HG03457 (cell line): ENCODE data around the gene ABHD8.

ENCODE experiments used
- ATAC-seq: cut with Tn5 transposase; IDR thresholded peaks from one replicate; pipeline ENCODE4 v1.9.1; 2021; ENCODE audit warnings: moderate number of reproducible peaks; ENCODE audit not compliant: unreplicated experiment

The ABHD8 gene, protein sequence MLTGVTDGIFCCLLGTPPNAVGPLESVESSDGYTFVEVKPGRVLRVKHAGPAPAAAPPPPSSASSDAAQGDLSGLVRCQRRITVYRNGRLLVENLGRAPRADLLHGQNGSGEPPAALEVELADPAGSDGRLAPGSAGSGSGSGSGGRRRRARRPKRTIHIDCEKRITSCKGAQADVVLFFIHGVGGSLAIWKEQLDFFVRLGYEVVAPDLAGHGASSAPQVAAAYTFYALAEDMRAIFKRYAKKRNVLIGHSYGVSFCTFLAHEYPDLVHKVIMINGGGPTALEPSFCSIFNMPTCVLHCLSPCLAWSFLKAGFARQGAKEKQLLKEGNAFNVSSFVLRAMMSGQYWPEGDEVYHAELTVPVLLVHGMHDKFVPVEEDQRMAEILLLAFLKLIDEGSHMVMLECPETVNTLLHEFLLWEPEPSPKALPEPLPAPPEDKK

DNA sequence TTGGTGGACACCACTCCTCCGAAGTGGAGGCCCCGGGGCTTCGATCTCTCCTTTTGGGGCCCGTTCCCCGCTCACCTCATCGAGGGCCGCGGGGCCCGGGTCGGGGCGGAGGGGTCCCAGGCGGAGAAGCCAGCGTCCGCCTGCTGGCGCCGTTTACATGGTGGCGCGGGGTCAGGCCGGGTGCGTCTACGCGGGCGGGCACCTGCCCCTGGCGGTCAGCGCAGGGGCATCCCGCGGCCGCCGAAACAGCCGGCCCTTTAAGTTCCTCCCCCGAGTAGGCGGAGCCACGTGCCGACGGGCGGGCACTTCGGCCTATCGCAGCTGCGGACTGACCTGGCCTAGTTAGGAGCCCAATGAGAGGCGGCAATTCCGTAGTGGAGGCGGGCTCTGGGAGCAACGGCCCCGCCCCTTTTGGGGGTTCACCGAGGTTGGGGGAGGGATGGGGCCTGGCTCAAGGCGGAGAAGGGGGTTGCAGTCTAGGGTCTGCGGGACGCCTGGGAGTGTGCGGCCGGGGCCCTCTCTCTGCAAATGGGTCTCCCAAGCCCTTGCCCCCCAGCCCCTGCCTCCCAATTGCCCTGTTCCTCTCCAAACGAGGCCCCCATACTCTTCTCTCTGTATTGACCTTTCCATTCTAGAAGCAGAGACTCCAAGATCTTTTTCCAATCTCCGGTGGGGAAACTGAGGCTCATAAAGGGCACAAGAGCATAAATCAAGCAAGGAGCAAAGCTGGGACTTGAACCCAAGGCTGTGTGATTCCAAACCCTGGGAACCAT lies at the start of gene ABHD8:
TSS of gene ABHD8 (minus strand) at position 259 of the 773 bp plus-strand sequence. CDS start 1,809 bp downstream, outside the sequence.
- peak; percentile 32 for ATAC-seq

DNA sequence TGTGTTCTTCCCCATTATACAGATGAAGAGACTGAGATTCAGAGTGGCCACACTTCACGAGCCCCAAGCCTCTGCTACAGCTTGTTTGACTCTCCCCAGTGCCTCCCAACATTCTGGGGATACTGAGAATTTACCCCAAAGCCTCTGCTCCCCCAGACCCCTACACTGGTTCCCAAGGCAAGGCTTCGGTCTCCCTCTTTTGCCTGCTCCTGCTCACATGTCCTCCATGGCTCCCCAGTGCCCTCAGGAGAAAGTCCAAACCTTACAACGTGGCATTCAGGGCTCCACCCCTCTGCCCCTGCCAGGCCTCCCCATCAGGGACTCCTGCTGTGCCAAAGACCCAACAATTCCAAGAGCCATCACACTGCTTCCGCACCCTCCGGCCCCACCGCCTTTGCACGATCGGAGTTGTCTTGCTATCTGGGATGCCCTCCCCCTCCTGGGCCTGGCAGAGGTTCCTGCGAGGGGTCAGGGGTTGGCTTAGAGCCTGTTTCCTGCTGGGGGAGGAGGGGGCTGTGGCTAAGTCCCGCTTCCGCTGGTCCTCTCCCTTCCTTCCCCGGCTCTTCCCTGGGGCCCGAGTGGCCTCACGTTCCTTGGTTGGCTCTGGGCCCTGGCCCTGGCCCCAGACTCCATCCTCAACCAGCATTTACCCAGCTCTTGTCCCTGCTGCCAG lies 49.5 kb upstream of the ABHD8 start:
- ATAC-seq: no peak

DNA sequence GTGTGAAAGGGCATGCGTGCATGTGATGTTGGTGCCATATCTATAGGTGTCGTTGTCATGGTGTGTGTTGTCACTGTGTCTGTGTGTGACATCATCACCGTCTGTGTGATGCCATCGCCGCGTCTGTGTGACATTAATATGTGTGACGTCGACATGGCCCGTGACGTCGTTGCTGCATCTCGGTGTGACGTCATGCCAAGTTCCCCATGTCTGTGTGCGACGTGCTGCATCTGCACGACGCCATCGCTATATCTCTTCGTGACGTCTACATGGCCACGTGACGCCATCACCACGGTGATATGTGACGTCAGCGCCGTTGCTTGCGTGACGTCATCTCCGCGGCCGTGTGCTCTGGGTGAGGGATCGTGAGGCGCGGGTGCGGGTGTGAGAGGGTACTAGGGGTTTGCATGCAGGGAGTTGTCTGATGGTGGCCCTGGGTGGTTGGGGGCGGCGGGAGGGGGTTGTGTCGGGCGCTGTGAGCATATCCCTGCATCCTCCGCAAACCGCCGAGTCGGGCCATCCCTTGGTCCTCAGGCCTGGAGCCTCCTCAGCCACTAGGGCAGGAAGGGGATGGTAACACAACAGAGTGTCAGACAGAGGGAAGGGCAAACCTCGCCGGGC lies 48.7 kb upstream of the ABHD8 start:
- no peak for ATAC-seq

DNA sequence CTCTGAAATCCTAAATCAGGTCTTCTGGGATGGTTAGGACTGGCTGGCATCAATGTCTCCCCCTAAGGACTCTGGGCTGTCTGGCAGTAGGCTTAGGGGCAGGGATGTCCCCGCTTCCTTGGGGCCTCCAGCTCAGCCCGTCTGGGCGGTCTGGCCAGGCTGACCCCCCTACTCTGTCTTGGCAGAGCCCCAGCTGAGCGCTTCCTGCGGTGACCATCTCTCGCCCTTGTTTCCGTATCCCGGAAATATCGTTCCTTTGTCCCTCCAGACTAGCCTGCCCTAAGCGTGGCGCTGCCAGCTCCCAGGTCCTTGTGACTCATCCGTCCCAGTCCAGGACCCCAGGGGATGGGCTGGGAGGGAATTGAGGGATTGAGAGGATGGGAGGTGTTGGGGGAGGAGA lies 45.5 kb upstream of the ABHD8 start:
- ATAC-seq: no peak

DNA sequence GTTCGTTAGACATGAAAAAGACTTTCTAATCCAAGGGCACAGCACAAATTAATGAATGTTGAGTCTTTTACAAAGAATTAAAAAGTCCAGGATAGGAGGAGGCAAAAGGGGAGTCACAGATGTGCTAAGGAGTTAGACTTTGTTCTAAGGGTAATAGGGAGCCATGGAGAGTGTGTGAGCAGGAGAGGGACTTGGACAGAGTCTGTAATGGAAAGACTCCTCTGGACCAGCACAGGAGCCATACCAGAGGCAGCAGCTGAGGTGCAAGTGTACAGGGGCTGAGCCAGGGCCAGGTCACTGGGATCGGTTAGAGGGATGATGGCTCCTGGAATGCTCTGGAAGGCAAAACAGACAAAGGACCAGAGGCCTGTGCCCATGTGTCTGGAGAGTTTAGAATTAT lies 44.7 kb upstream of the ABHD8 start:
- no peak for ATAC-seq

DNA sequence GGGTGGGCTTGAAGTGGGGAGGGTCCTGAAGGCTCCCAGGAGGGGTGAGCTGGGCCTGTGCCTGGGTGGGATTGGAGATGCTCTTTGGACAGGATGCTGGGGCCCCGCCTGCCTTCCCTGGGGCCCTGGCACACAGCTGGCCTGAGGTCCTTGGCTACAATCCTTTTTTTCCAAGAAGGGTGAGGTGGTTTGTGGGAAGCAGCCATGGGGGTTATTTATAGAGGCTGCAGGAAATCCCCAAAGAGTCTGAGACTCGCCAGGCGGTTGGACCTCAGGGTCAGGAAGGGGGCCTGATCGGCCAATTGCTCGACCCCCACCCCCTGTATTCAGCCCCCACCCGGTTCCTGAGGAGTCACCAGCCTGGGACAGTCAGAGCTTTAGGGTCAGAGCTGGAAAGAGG lies 44.1 kb upstream of the ABHD8 start:
- no peak for ATAC-seq

DNA sequence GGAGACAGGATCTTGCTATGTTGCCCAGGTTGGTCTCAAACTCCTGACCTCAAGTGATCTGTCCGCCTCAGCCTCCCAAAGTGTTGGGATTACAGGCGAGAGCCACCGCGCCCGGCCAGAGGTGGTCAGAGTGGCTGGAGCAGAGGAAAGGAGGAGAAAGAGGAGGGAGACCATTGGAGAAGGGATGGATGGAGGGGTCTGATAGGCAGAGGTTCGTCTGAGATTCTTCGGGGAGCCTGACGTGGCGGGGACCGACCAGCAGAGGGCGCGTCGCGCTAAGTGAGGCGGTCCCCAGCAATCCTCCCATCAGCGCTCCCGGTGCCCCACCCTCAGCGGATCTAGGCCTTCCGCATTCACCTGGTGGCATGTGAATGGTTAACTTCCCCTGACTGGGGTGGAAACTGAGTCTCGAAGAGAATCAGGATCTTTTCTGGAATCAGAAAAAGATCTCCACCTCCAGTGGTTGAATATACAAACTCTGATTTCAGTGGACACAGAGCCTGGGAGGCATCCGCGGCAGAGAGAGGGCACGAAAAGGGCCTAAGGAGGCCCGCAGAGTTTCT lies 43.0 kb upstream of the ABHD8 start:
- ATAC-seq: no peak

DNA sequence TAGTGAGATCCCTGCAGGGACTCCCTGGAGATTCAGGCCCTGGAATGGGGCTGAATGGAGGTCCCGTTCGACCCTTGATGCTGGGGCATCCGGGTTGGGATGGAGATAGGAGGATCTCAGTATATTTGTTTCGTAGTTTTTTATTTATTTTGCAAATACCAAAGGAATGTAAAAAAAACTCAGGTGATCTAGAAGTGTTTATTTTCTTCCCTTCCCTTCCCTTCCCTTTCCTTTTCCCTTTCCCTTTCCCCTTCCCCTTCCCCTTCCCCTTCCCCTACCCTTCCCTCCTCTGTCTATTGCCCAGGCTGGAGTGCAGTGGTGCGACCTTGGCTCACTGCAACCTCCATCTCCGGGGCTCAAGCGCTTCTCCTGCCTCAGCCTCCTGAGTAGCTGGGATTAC lies 38.6 kb upstream of the ABHD8 start:
- ATAC-seq: no peak

DNA sequence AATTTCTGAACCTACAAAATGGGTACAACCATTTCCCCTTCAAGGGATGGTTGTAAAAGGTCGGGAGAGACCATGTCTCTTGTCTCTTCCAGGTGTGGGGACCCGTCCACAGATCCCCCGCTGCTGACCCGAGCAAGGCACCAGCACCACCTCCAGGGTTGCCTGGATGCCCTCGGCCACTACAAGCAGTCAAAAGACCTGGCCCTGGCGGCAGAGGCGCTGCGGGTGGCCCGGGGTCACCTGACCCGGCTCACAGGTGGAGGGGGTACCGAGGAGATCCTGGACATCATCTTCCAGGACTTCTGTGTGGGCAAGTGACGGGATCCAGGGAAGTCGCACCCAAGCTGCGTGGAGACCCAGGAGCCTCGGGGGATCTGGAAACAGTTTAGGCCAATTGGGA lies 38.2 kb upstream of the ABHD8 start:
- no peak for ATAC-seq

DNA sequence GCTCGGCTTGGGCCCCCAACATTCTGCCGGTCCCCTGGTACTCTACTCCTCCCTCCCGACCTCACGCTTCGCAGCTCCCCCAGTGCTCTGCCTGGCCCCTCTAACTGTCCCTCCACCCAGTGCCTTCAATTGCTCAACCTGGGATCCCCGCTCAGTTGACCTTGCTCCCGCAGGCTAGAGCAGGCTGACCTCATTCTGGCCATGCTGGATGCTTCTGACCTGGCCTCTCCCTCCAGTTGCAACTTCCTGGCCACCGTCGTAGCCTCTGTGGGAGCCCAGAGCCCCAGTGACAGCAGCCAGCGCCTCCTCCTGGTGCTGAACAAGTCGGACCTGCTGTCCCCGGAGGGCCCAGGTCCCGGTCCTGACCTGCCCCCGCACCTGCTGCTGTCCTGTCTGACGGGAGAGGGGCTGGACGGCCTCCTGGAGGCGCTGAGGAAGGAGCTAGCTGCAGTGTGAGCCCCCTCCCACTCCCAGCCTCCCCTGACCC lies 37.7 kb upstream of the ABHD8 start:
- ATAC-seq: no peak

DNA sequence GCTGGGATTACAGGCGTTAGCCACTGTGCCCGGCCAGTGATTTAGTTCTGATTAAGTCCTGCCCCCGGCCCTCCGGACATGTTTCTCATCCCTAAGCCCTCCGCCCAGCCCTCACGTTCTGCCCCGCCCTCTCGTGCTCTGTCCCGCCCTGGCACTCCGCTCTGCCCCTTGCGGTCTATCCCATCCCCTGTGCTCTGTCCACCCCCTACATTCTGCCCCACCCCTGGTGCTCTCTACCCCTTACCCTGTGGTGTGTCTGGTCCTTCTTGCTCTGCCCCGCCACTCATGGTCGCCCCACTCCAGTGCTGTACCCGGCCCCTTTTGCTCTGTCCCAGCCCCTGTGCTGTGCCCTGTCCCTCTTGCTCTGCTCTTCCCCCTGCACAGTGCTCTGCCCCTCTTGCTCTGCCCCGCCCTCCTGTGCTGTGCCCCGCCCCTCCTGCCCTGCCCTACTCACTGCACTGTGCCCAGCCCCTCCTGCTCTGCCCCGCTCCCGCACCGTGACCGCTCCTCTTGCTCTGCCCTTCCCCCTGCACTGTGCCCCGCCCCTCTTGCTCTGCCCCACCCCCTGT lies 37.2 kb upstream of the ABHD8 start:
- no peak for ATAC-seq

DNA sequence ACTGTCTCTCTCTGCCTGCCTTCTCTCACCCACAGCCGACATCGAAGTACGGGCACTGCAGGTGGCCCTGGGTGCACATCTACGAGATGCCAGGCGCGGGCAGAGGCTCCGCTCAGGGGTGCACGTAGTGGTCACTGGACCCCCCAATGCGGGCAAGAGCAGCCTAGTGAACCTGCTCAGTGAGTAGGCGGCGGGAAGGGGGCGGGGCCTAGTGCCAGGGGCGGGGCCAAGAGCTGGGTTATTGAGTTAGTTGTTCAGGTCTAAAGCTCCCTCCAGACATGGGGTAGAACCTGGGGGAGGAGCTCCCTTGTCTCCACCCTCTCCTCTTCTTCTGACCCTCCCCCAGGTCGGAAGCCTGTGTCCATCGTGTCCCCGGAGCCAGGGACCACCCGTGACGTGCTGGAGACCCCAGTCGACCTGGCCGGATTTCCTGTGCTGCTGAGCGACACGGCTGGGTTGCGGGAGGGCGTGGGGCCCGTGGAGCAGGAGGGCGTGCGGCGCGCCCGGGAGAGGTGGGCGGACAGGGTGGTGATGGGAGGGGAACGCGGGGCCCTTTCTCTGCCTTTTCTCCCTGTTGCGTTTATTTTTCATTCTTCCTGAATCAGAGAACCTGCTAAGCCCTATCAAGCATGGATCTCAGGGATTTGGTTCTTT lies 36.0 kb upstream of the ABHD8 start:
- no peak for ATAC-seq

DNA sequence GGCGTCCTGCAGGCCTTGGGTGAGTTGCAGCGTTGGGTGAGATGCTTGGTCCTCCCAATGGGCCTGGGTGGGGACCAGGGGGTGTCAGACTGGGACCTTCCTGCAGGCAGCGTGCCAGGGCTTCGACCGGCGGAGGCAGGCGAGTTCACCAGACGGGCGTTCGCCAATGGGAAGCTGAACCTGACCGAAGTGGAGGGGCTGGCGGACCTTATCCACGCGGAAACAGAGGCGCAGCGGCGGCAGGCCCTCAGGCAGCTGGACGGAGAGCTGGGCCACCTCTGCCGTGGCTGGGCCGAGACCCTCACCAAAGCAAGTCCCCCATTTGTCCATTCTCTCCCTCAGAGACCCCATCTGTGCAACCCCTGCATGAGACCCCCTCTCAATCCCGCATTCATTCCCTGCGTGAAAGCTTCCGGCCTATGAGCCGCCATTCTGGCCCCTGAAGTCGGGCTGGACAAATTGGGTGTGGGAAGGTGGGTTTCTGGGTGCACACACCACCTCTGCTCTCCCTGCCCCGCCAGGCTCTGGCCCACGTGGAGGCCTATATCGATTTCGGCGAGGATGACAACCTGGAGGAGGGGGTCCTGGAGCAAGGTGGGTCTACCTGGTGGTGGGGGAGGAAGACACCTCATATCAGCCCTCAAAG lies 35.3 kb upstream of the ABHD8 start:
- no peak for ATAC-seq

DNA sequence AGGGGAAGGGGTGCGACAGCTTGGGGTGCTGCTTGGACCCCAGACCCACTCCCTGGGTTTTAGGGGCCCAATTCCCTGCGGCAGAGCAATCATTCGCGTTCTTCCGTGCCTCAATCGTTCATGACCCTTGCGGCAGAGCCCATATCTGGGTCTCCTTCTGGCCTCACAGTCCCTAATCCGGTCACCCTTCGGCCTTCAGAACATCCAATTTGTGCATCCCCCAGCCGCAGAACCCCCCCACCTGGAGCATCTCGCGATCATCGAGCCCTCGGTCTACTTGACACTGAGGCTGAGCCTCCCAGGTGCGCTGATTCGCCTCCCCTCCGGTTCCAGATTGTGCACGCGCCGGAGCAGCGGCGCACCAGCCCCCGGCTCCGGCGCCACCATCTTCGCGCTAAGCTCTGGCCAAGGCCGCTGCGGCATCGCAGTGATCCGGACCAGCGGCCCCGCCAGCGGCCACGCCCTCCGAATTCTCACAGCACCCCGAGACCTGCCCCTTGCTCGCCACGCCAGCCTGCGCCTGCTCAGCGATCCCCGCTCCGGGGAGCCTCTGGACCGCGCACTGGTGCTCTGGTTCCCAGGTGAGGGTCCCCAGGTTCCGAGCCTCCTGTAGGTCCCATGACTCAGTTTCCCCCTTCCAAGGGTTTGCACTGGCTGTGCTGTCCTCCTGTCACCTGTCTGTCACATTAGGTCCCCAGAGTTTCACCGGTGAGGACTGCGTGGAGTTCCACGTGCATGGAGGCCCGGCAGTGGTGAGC lies 34.6 kb upstream of the ABHD8 start:
- no peak for ATAC-seq

DNA sequence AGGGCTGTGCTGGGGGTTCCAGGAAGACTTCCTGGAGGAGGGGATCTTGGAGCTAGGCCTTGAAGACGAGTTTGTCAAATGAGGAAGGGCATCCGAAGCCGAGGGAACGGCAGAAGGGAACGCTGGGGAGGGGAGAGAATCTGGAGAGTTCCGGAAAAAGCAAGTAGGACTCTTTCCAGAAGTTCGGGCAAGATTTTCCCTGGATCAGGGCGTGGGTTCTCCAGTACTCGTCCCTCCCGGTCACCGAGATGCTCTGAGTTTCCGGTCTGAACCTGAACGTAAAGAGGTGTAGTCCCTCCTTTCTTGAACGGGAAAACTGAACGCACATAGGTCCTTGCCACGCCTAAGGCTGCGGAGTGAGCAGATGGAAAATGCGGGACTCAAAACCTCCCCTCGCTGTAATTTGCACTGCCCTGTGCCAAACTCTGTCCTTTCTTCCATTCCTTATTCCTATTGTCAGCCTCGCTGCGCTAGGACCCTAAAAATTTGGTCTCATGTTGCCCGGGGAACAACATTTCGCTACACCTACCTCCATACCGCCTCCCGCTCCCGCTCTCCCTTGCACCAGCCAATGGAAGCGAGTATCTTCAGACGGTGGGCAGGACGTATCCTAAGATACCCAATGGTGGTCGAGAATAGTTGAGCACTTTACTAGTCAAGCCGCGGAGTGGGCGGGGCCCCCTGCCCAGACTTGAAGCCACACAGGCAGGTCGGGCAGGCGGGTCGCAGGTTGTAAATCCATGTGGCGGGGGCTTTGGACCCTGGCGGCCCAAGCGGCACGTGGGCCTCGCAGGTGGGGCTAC lies 33.8 kb upstream of the ABHD8 start, which contains the start of gene GTPBP3:
TSS of gene GTPBP3 (plus strand) at position 682 of the 803 bp plus-strand sequence. CDS start at position 741, 59 bp downstream.
- peak; percentile 64 for ATAC-seq

DNA sequence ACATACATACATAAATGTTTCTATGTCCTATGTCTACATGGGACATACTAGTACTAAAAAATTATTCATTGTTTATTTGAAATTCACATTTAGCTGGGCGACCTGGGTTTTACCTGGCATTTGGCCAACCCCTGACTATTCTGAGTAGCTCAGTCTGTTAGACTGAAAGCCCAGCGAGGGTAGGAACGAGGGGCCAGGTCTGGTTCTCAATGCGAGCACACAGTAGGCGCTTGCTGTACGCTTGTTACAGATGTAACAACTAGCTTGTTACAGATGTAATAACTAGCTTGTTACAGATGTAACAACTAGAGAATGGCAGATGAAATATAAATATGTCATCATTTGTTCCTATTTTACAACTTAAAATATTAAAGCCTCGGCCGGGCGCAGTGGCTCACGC lies 32.4 kb upstream of the ABHD8 start:
- ATAC-seq: no peak
